Measurements from ENCODE around the gene SH3BP4.

Gene SH3BP4

DNA sequence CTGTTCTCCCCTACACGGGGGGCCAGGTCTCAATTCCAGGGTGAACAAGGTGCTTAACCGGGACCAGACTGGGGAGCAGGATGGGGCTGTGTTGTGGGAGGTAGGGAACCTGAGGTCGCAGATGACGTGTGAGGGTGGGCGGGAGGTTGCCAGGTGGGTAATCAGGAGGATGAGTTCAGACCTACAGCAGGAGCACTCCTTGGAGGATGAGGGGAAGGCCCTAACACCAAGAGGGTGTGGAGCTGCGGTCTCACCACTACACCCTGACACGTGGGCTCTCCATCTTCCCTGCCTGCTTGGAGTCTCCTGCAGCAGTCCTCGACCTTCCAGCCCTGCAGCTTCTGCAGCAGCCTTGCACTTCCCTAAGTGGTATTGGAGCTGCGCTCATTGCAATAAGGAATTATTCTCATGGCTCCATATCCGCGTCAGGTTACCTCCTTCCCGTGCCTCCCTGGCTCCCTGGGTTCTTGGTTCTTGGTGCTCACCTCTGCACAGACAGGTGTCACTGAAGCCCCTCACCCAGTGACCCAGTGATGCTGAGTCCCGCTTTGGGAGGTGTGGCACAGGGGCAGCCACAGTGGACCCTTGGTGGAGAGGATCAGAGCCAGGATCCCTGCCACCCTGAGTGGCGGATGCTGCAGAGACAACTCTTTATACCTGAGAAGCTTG, 15.5 kb downstream of the SH3BP4 start:
- DNase-seq = no peak

DNA sequence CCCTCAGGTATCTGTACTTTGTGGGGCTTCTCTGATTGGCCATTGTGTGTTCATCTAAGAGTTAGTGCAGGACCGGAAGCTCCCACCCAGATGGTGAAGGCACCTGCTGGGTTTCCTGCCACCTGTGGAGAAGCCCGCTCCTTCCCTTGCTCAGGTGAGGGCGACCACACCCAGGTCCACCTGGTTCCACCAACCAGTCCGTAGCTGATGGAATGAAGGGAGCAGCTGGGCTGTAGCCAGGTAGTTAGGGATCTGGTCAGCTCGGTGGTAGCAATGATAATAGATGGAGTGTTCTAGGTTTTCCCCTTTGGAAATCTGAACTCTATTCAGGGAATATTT, 16.0 kb downstream of the SH3BP4 start:
- no peak for DNase-seq

DNA sequence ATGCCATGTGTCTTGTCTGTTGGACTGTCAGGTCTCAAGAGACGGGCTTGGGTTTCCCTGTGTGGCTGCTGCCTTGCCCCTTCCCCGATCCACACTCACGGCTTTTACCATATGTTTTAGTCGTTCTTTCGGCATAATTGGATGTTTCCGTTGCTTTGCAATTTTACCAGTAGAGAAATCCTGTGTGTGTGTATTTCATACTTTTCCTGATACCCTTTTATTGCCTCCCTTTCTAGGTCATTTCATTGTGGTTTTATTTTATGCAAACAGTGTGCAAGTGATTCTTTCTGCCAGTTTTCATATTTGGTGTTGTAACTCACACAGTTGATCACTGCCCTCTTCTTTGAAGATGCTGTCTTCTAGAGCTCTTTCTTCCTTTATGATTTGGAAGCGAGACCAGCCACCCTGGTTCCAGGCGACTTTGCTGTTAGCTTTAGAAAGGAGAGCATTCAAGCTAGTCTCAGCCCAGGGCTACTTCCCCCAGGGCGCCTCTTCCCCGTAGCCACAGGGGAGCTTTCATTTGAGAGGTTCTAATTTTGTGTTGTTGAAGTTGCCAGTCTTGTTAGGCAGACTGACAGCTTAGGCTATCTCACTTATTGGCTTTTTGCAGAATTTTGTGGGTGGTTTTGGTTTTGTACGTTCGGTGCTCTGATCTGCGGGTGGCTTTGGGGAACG, 17.0 kb downstream of the SH3BP4 start:
- no peak for DNase-seq

DNA sequence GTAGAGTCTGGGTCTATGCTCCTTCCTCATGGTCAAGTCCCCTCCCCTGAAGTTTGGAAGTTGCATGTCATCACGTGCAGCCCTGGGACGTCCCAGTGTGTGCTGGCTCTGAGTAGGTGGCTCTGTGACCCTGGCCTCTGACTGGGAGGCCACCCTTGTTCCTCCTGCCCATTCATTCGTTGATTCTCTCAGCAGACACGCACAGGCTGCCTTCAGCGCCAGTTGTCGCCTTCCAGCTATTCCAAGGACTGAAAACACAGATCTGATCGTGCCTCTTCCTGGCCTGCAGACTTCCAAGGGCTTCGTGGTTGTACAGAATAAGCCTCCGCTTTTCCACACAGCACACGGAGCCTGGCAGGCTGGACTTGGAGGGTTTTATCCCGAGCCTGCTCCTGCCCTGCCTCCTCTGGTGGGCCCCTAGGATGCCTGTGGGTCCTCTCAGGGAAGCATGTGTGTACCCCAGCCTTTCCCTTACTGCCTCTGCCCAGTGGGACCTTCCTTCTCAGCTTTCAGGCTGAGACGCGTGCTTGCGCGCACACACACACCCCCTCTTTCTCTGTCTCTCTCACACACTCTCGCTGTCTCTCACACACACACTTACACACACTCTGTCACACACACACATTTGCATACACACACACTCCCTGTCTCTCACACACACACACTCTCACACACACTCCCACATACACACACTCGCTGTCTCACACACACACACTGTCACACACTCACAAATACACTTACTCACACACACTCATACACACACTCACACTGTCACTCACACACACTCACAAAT, 17.7 kb downstream of the SH3BP4 start:
- DNase-seq = no peak

GRCh38 chr2:234970099-234970440, 18.3 kb downstream of the SH3BP4 start:
- DNase-seq = no peak

- peak; percentile 80 for DNase-seq
These were observed 18.7 kb downstream of the SH3BP4 start for GRCh38 chr2:234970477-234970882.

- no peak for DNase-seq
These were observed 19.7 kb downstream of the SH3BP4 start for GRCh38 chr2:234971496-234971895.

DNA sequence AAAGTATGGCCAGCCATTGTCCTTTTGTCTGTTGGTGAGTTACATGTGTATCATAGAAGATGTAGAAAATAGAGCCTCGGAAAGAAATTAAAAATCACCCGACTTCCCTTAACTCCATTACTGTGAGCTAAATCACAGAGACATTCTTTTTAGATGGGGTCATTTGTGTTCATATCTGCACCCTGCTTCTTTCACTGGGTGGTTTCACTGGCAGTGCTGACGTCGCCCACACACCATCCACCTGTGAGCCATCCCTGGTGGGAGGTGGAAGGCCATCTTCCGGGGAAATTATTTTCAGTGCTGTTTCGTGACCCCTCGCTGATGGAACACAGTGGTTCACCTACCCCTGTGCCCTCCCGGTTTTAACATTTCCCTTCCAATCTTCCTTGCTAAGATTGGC, 21.2 kb downstream of the SH3BP4 start:
- DNase-seq = no peak

- DNase-seq = peak; percentile 16
These were observed 22.9 kb downstream of the SH3BP4 start for GRCh38 chr2:234974501-234975385.

GRCh38 chr2:234975611-234976010, 23.8 kb downstream of the SH3BP4 start:
- no peak for DNase-seq

GRCh38 chr2:234976479-234977227, 24.8 kb downstream of the SH3BP4 start:
- no peak for DNase-seq

DNA sequence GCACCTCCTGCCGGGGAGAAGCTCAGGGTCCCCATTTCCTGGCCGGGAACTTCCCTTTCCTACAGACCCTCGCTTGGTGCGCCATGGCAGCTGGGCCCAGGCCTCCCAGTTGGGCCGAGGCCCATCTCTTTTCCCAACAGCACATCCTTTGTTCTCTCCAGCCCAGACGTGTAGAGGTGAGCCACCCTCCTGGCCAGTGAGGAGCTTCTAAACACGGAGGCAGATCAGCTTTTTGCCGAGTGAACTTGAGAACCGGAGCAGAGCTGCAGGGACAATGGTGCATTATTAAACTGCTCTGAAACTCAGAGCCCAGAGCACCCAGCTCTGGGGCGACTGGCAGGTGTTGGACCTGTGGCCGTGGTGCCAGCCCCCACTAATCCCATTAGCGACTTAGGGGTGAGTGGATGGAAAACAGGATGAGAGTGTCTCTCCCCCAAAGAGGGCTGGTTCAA, 25.4 kb downstream of the SH3BP4 start:
- no peak for DNase-seq

DNA sequence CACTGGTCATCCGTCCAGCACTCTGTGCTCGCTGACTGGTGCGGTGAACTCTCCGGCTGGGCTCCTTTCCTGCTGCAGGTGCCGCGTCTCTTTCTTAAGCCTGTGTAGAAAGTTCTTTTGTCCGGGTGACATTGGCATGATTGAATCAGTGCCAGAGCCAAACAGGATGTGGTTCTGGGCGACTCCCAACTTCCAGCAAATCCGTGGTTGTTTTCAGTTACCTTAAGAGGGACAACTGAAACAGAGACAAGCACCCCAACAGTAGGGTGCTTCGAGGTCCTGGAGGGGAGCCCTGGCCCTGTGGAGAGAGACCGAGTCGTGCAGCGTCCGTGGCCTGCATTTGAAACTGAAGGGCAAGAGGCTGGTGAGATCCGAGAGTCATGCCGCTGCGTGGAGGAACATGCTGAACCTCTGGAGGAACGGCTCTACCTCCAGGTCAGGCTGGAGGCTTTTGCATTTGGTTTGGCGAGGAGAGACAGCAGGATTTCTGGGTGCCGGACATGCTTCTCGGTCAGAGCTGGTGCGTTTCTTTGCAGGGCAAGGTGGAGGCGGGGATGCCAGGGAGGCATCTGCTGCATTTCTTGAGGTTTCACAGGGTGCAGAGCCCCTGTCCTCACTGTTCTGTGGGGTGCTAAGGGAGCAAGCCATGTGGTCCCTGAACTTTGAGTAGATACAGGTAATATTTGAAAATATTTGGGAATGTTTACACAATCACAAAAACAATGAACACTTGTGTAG, 26.8 kb downstream of the SH3BP4 start:
- DNase-seq = no peak

DNA sequence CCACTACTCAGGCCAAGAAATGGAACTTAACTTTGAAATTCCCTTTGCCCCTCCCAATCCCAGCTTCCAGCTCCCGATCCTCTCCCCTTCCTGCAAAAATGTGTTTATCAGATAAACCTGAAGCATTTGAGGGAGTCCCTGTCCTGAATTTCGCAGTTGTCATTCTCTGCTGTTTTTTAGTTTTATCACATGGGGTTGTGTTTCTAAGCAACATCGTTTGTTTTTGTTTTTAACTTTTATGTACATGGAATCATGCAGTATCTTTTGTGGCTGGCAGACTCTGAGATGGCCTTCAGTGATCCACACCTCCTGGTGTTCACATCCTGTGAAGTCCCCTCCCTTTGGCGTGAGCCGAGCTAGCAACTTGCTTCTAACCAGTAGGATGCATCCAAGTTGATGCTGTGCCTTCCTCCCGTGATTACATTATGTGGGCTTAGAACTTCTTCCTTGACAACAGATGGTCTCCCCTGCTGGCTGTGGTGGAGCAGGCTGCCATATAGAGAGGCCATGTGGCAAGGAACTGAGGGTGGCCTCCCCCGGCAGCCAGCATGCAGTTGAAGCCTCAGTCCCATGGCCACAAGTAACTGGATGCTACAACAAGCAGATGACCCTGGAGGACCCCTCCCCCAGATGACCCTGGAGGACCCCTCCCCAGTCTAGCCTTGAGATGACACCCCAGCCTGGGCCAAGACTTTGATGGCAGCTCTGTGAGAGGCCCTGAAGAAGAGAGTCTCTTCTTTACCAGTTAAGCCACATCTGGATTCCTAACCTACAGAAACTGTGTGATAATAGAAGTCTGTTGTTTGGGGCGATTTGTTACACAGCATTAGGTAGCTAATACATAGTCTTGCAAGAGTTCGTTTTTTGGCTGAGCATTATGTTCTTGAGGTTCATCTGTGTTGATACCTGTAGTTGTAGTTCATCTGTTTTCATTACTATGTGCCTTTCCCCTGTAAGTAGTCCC, 27.7 kb downstream of the SH3BP4 start:
- DNase-seq = no peak

GRCh38 chr2:234980451-234981187, 28.8 kb downstream of the SH3BP4 start:
- DNase-seq = no peak

DNA sequence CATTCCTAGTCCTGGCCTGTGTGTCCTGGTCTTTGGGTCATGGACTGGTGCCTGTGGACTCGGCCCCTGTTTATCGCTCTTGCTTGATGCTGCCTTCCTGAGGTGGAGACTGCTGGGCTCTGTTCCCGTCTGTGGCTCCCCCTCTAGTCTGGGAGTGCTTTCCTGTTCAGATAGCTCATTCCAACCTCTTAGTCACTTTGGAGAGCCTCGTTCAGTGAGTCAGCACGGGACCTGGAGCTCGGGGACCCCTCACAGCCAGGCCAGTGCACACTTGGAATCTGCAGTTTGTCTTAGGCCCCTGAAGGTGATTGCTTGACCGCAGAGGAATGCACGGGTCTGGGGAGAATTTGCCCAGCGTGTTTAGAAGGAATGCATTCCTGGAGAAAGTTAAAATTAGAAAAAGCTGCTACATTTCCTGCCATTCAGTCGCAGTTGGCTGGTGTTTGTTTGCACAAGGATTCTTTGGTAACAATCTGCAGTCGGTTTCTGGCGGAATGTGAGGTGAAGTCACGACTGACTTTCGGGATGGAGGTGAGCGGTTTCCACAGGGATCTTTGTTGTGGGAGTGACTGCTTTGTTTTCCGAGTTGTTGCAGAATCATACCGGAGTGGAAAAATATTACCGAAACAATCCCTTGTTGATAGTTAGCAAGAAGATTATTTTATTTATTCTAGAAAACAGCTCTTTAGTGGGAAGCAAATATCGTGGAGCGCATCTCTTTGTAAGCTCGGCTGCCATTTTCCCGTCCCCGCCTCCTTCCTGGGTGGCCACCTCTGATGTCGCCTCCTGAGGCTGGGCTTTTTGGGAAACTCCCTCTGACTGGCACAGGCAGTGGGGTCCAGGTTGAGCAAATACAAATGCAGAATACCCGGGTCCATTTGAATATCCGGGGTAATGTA, 29.6 kb downstream of the SH3BP4 start:
- DNase-seq = peak; percentile 87

DNA sequence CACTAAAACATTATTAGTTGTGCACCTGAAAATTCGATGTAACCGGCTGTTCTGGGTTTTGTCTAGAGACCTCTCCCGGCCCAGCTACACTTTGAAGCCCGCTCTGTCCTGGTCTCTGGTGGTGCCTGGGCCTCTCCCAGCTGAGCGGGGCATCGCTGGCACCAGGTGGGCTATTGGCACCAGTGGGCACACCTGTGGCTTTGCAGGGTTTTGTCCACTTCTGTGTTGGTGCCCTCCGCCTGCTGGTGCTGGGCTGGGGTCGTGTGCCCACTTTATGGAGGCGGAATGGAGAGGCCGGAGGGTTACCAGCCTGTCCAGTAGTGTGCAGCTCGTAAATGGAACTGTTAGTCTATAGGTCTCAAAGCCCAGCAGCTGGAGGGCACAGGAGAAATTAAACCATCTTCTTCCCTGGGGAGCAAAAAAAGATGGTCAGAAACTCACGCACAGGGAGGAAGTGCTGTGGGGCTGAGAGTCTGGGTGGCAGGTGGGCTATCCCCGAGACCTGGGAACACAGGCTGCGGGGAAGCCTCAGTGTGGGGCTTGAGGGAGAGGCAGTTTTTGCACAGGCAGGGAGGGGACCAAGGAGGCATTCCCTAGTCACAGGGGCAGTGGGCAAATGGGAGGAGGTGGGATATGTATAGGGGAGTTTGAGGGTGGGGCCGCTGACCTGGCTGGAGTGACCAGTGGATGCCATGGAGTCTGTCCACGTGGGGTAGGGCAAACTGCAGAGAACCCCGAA, 30.4 kb downstream of the SH3BP4 start:
- DNase-seq = no peak

All from T1000 (cell line).